T1000 (cell line): ENCODE data around the gene NACA.

Experiments used
- DNase-seq: peaks from one replicate; lab custom pipeline; 2025; ENCODE audit warnings: mixed read lengths; lab: John Stamatoyannopoulos, UW

Gene NACA

DNA sequence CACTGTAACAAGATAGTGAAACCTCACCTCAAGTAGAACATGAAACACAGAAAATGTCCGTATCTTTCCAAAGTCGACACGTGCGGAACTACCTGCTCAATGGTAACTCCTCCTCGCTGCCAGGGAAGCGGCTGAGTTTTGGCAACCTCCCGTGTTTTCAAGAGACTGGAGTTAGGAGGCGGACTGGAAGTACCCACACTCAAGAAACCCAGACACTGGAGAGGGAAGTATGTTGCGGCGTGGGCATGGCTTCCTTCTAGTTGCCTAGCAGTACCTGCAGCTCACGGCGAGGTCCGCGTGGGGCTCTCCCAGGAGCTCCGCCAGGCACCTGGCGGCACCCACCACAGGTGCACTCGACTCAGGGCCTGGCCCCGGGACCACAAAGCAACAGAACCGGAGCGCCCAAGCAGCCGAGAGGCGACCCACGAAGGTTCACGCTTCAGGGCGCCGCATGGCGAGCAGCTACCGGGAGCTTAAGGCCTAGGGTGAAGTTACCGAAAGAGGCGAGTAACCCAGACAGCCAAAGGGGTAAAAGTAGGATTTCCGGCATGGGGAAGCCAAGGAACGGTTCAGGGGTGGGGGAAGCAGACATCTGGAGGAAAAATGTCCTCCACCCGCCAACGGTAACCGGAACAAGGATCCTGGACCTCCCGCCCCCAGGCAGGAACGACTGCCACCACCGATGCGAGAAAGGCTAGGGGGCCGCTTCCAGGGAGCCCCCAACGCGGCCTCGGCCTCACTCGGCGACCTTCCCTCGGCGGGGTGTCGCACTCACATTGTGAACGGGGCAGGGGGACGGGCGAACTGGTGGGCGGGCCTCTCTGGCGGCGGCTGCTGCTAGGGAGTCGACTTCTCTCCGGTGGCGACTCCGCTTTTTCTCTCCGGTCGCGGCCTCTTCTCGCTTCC is 37.6 kb downstream of the NACA start:
- DNase-seq, result no peak

- no peak for DNase-seq
These were observed 40.2 kb downstream of the NACA start for GRCh38 chr12:56684745-56685359.

- DNase-seq, result no peak
These were observed 42.8 kb downstream of the NACA start for GRCh38 chr12:56682323-56682722.

DNA sequence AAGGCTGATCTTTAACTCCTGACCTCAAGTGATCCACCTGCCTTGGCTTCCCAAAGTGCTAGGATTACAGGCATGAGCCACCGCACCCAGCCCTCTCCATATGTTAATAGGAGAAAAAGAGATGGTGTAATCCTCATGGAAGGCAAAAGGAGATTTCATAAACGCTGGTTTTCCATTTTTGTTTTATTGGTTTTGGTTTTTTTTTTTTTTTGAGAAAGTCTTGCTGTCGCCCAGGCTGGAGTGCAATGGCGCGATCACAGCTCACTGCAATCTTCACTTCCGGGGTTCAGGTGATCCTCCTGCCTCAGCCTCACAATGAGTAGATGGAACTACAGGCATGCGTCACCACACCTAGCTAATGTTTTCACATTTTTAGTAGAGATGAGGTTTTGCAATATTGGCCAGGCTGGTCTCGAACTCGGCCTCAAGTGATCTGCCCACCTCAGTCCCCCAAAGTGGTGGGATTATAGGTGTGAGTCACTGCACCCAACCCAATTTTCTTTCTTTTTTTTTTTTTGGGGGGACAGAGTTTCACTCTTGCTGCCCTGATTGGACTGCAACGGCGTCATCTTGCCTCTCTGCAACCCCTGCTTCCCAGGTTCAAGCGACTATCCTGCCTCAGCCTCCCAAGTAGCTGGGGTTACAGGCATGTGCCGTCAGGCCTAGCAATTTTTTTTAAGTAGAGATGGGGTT is 45.1 kb downstream of the NACA start:
- DNase-seq, result no peak

DNA sequence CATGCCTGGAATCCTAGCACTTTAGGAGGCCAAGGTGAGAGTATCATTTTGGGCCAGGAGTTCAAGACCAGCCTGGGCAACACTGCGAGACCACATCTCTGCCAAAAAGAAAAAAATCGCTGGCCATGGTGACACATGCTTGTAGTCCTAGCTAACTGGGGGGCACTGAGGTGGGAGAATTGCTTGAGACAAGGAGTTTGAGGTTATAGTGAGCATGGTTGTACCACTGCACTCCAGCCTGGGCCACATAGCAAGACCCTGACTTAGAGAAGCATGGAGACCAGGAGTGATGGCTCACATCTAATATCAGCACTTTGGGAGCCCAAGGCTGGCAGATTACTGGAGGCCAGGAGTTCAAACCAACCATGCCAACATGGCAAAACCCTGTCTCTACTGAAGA is 46.2 kb downstream of the NACA start:
- no peak for DNase-seq

GRCh38 chr12:56677680-56678079 is 47.4 kb downstream of the NACA start:
- DNase-seq, result no peak

GRCh38 chr12:56676851-56677580 is 48.1 kb downstream of the NACA start:
- no peak for DNase-seq

- DNase-seq, result no peak
These were observed 53.5 kb downstream of the NACA start for GRCh38 chr12:56671608-56672007.

DNA sequence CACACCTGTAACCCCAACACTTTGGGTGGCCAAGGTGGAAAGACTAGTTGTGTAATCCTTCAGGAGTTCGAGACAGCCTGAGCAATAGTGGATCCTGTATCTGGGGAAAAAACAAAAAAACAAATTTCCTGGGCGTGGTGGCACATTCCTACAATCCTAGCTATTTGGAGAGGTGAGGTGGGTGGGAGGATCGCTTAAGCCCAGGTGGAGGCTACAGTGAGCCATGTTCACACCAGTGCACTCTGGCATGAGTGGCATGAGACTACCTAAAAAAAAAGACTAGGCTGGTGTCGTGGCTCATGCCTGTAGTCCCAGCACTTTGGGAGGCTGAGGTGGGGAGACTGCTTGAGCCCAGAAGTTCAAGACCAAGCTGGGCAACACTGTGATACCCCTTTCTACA is 54.3 kb downstream of the NACA start:
- no peak for DNase-seq

GRCh38 chr12:56668197-56668457 is 57.0 kb downstream of the NACA start:
- no peak for DNase-seq
